Jurkat, Clone E6-1 (cell line): Measurements from ENCODE around the gene ANAPC13.

Experiments used
- DNase-seq: peaks from one replicate; pipeline ENCODE4 v3.0.0-alpha.2; 2011; ENCODE audit warnings: low read depth, low spot score
- H3K4me3 ChIP-seq: 2 replicates; pipeline ENCODE4 v1.5.1; 2011; ENCODE audit warnings: mild to moderate bottlenecking, low read length, control low read depth, moderate library complexity

Gene ANAPC13

GRCh38 chr3:134460965-134461364 is 24.8 kb downstream of the ANAPC13 start:
- no peak overlapping the region for H3K4me3 ChIP-seq
- DNase-seq = no peak

- no peak for DNase-seq
- no peak overlapping the region for H3K4me3 ChIP-seq
Measured at GRCh38 chr3:134459562-134459961, 26.2 kb downstream of the ANAPC13 start.

GRCh38 chr3:134458406-134458945 is 27.3 kb downstream of the ANAPC13 start:
- DNase-seq = no peak
- no peak overlapping the region for H3K4me3 ChIP-seq

- no peak for DNase-seq
- H3K4me3 ChIP-seq = no peak overlapping the region
Measured at GRCh38 chr3:134457376-134458074, 28.3 kb downstream of the ANAPC13 start.

GRCh38 chr3:134453631-134454030 is 32.2 kb downstream of the ANAPC13 start:
- no peak for DNase-seq
- H3K4me3 ChIP-seq = no peak overlapping the region

- H3K4me3 ChIP-seq = no peak overlapping the region
- DNase-seq = no peak
Measured at GRCh38 chr3:134449951-134450350, 35.8 kb downstream of the ANAPC13 start.

GRCh38 chr3:134449277-134449676 is 36.5 kb downstream of the ANAPC13 start:
- H3K4me3 ChIP-seq = no peak overlapping the region
- DNase-seq = no peak

- no peak for DNase-seq
- no peak overlapping the region for H3K4me3 ChIP-seq
Measured at GRCh38 chr3:134448664-134449063, 37.1 kb downstream of the ANAPC13 start.

- DNase-seq = no peak
- no peak overlapping the region for H3K4me3 ChIP-seq
Measured at GRCh38 chr3:134447351-134447750, 38.4 kb downstream of the ANAPC13 start.

- DNase-seq = no peak
- no peak overlapping the region for H3K4me3 ChIP-seq
Measured at GRCh38 chr3:134446800-134447199, 39.0 kb downstream of the ANAPC13 start.

GRCh38 chr3:134445636-134446035 is 40.1 kb downstream of the ANAPC13 start:
- no peak for DNase-seq
- no peak overlapping the region for H3K4me3 ChIP-seq

GRCh38 chr3:134445095-134445494 is 40.7 kb downstream of the ANAPC13 start:
- no peak for DNase-seq
- H3K4me3 ChIP-seq = no peak overlapping the region

- no peak for DNase-seq
- H3K4me3 ChIP-seq = no peak overlapping the region
Measured at GRCh38 chr3:134441821-134442220, 44.0 kb downstream of the ANAPC13 start.

GRCh38 chr3:134441321-134441720 is 44.5 kb downstream of the ANAPC13 start:
- no peak overlapping the region for H3K4me3 ChIP-seq
- DNase-seq = no peak

- no peak overlapping the region for H3K4me3 ChIP-seq
- DNase-seq = no peak
Measured at GRCh38 chr3:134437211-134437752, 48.5 kb downstream of the ANAPC13 start.

- DNase-seq = no peak
- H3K4me3 ChIP-seq = no peak overlapping the region
Measured at GRCh38 chr3:134432236-134432635, 53.5 kb downstream of the ANAPC13 start.

GRCh38 chr3:134430950-134431445 is 54.8 kb downstream of the ANAPC13 start:
- no peak for DNase-seq
- no peak overlapping the region for H3K4me3 ChIP-seq

GRCh38 chr3:134430174-134430573 is 55.6 kb downstream of the ANAPC13 start:
- DNase-seq = no peak
- no peak overlapping the region for H3K4me3 ChIP-seq

- DNase-seq = no peak
- H3K4me3 ChIP-seq = no peak overlapping the region
Measured at GRCh38 chr3:134428401-134428800, 57.4 kb downstream of the ANAPC13 start.
